OCI-LY1 (cell line): ENCODE results near the gene DHRS7C.

ENCODE experiments used
- H2AFZ ChIP-seq: fragments of 200-600 bp; sonication (generic), shearing (Covaris generic); 2 replicates; pipeline ENCODE4 v1.6.0; 2014; ENCODE audit warnings: antibody characterized with exemption, mild to moderate bottlenecking, low read length
- H3F3A ChIP-seq: fragments of 200-600 bp; sonication (generic), shearing (Covaris generic); 2 replicates; pipeline ENCODE4 v1.6.0; 2014; ENCODE audit warnings: mild to moderate bottlenecking, antibody characterized with exemption, low read length, moderate library complexity; ENCODE audit not compliant: insufficient read depth
- H3K27ac ChIP-seq: fragments of 200-600 bp; sonication (generic); 2 replicates; pipeline ENCODE4 v1.5.1; 2014; ENCODE audit warnings: low read length, mixed run types, mild to moderate bottlenecking, low read depth; ENCODE audit not compliant: poor library complexity, severe bottlenecking
- H3K27me3 ChIP-seq: fragments of 200-600 bp; sonication (generic); 2 replicates; pipeline ENCODE4 v1.6.0; 2014; ENCODE audit warnings: antibody characterized with exemption, mild to moderate bottlenecking, low read length, moderate library complexity; ENCODE audit not compliant: insufficient read depth
- H3K36me3 ChIP-seq: fragments of 200-600 bp; sonication (generic); 2 replicates; pipeline ENCODE4 v1.6.1; 2014; ENCODE audit warnings: mild to moderate bottlenecking, antibody characterized with exemption, low read length, moderate library complexity, mixed read lengths; ENCODE audit not compliant: insufficient read depth
- H3K4me1 ChIP-seq: fragments of 200-600 bp; sonication (generic); 2 replicates; pipeline ENCODE4 v1.5.1; 2014; ENCODE audit warnings: mild to moderate bottlenecking, low read length, moderate library complexity; ENCODE audit not compliant: insufficient read depth, severe bottlenecking
- H3K4me2 ChIP-seq: fragments of 200-600 bp; sonication (generic), shearing (Covaris generic); 2 replicates; pipeline ENCODE4 v1.6.1; 2014; ENCODE audit warnings: low read length
- H3K4me3 ChIP-seq: fragments of 200-600 bp; sonication (generic); 2 replicates; pipeline ENCODE4 v1.5.1; 2014; ENCODE audit warnings: low read length, low read depth, mild to moderate bottlenecking, mixed read lengths; ENCODE audit not compliant: poor library complexity, severe bottlenecking
- H3K79me2 ChIP-seq: fragments of 200-600 bp; shearing (Covaris generic); 2 replicates; pipeline ENCODE4 v1.6.1; 2016; ENCODE audit warnings: mixed run types, low read length, mixed read lengths; ENCODE audit not compliant: insufficient read depth
- H3K9ac ChIP-seq: fragments of 200-600 bp; sonication (generic), shearing (Covaris generic); 2 replicates; pipeline ENCODE4 v1.6.1; 2014; ENCODE audit warnings: mild to moderate bottlenecking, low read length, mixed read lengths
- H3K9me2 ChIP-seq: fragments of 200-600 bp; sonication (generic), shearing (Covaris generic); 2 replicates; pipeline ENCODE4 v1.6.1; 2014; ENCODE audit warnings: low read depth, mild to moderate bottlenecking, low read length, mixed read lengths
- H3K9me3 ChIP-seq: fragments of 200-600 bp; shearing (Covaris generic); 2 replicates; pipeline ENCODE4 v1.6.1; 2014; ENCODE audit warnings: low read length, mixed read lengths
- H4K20me1 ChIP-seq: fragments of 200-600 bp; sonication (generic), shearing (Covaris generic); 2 replicates; pipeline ENCODE4 v1.6.0; 2016; ENCODE audit warnings: mild to moderate bottlenecking, low read length; ENCODE audit not compliant: insufficient read depth
- CTCF ChIP-seq: fragments of 200-600 bp; sonication (generic), shearing (Covaris generic); IDR thresholded peaks from 2 replicates; pipeline ENCODE4 v1.5.1; 2017; ENCODE audit warnings: mild to moderate bottlenecking, antibody characterized with exemption, low read length, moderate library complexity, mixed read lengths
- EZH2 ChIP-seq: fragments of 200-600 bp; sonication (generic), shearing (Covaris generic); IDR thresholded peaks from 2 replicates; pipeline ENCODE4 v1.8.0; 2017; ENCODE audit warnings: borderline replicate concordance, mixed run types, mild to moderate bottlenecking, antibody characterized with exemption, low read length, moderate library complexity, mixed read lengths

The DHRS7C gene

GRCh38 chr17:9805769-9806168 is 14.4 kb upstream of the DHRS7C start:
- Histone ChIP-seq H4K20me1 (no peaks in the 10 kb centered on the region), H3K4me3 (no peak overlapping the region), H3K27ac (no peak overlapping the region), H3K9me3 (no peaks in the 10 kb centered on the region), H3K4me1 (no peaks in the 10 kb centered on the region), H2AFZ (no peak overlapping the region), H3K79me2 (no peaks in the 10 kb centered on the region), H3F3A (no peaks in the 10 kb centered on the region), H3K27me3 (0 out of 2 replicates have a peak, but pooled peaks cover 3% of the 10 kb centered on the region), H3K9me2 (no peaks in the 10 kb centered on the region), H3K9ac (no peak overlapping the region), H3K36me3 (no peaks in the 10 kb centered on the region), H3K4me2 (no peak overlapping the region)
- TF ChIP-seq EZH2 (no peak), CTCF (no peak)

- no peak overlapping the region for H3K4me3 ChIP-seq
- no peak overlapping the region for H3K9ac ChIP-seq
- no peaks in the 10 kb centered on the region for H4K20me1 ChIP-seq
- no peak overlapping the region for H3K27ac ChIP-seq
- no peaks in the 10 kb centered on the region for H3F3A ChIP-seq
- H3K79me2 ChIP-seq, result no peaks in the 10 kb centered on the region
- TF ChIP-seq CTCF, result no peak
- no peak for TF ChIP-seq EZH2
- H3K27me3 ChIP-seq, result no peaks in the 10 kb centered on the region
- no peak overlapping the region for H3K4me2 ChIP-seq
- no peaks in the 10 kb centered on the region for H3K36me3 ChIP-seq
- H3K4me1 ChIP-seq, result no peaks in the 10 kb centered on the region
- no peaks in the 10 kb centered on the region for H3K9me3 ChIP-seq
- H3K9me2 ChIP-seq, result no peaks in the 10 kb centered on the region
- H2AFZ ChIP-seq, result no peak overlapping the region
Measured at GRCh38 chr17:9802697-9803096, 11.3 kb upstream of the DHRS7C start.

GRCh38 chr17:9802294-9802693 is 10.9 kb upstream of the DHRS7C start:
- H3K4me2 ChIP-seq, result no peak overlapping the region
- H3K27ac ChIP-seq, result no peak overlapping the region

More at GRCh38 chr17:9802294-9802693, 10.9 kb upstream of the DHRS7C start:
- Histone ChIP-seq H3K4me1 (no peaks in the 10 kb centered on the region), H3K9ac (no peak overlapping the region), H3K27me3 (no peaks in the 10 kb centered on the region), H4K20me1 (no peaks in the 10 kb centered on the region), H3F3A (no peaks in the 10 kb centered on the region), H3K79me2 (no peaks in the 10 kb centered on the region), H3K9me2 (no peaks in the 10 kb centered on the region), H3K9me3 (no peaks in the 10 kb centered on the region), H3K36me3 (no peaks in the 10 kb centered on the region), H2AFZ (no peak overlapping the region), H3K4me3 (no peak overlapping the region)
- no peak for TF ChIP-seq CTCF
- no peak for TF ChIP-seq EZH2
